HG02852 (cell line): ENCODE results near the gene RGS16.

ENCODE experiments used
- ATAC-seq: cut with Tn5 transposase; IDR thresholded peaks from one replicate; pipeline ENCODE4 v1.9.1; 2021; ENCODE audit warnings: mild to moderate bottlenecking, moderate library complexity; ENCODE audit not compliant: unreplicated experiment

RGS16 gene

DNA sequence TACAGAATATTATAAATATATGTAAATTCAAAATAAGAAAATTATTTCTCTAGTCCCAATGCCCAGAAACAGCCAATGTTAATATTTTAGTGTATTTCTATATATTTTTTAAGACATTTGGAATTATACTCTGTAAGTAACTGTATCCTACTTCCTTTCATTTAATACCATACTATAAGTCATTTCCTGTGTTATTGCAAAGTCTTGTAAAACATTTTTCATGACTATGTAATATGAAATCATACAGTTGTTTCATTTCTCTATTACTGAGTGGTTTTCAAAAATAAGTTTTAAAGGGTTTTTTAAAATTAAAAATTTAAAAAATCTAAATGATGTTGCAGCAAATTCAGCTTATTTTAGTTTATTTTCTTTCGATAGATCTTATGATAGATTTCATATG, 17.1 kb downstream of the RGS16 start:
- no peak for ATAC-seq

- ATAC-seq, result no peak
These were observed 17.8 kb downstream of the RGS16 start for GRCh38 chr1:182586380-182586779.

DNA sequence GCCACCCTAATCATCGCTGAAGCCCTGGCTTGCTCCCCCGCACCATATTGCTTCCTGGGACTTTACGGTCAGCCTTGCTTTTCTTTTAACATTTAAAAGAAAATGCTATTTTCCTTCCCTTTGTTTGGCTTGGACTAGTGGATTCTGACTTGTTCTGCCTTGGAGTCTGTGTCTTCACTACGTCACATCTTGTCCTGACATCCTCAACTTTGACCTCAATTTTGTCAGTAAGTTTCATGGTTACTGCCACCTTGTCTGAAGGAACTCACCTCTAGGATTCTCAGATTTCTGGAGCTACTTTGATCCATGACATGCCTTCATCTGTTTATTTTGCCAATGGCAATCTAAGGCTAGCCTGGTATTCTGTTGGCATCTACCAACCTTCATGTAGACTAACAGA, 19.4 kb downstream of the RGS16 start:
- no peak for ATAC-seq

DNA sequence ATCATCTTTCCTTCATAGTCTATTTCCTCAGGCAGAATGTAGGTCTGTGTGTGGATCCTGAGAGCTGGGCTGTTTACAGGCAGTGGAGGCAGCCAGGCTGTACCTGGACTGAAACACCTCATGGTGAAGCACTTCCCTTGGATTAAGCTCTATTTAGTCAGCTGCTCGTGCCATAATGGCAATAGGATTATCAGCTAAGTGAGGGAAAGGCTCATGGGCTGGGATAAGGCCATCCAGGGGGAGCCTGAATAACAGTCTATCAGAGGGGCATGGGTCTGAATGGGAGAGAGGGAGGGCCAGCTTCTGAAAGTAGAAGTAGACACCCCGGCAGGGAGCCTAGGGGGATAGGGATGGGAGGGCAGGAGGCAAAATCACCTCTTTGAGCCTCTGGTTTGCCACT, 23.5 kb downstream of the RGS16 start:
- ATAC-seq, result no peak

DNA sequence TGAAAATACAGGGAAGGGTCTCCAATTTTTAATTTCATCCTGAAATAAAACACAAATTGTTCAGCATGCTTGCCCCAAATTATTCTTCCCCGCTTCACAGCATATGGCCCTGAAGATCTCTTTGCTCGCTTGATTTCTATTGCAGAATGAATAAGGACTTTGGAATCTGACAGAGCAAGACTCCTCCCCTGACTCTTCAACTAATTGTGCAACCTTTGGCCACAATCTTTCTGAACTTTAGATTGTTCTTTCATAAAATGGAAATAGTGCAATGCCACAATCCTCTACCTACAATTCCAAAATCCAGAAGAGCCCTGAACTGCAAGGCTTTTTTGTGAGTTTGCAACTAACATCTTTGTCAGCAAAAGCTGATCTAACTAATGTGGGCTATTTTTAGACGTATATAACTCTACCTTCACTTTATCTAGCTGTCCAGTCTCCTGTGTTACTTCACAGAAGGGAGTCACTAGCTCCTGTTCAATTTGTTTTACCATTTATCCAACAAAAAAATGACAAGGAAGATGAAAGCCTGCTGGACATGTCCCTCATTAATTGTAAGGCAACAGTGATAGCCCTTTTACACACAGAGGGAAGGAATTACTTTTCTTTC, 28.5 kb downstream of the RGS16 start:
- ATAC-seq, result no peak

GRCh38 chr1:182574156-182574555, 30.0 kb downstream of the RGS16 start:
- no peak for ATAC-seq

- no peak for ATAC-seq
These were observed 33.6 kb downstream of the RGS16 start for GRCh38 chr1:182570611-182570970.

DNA sequence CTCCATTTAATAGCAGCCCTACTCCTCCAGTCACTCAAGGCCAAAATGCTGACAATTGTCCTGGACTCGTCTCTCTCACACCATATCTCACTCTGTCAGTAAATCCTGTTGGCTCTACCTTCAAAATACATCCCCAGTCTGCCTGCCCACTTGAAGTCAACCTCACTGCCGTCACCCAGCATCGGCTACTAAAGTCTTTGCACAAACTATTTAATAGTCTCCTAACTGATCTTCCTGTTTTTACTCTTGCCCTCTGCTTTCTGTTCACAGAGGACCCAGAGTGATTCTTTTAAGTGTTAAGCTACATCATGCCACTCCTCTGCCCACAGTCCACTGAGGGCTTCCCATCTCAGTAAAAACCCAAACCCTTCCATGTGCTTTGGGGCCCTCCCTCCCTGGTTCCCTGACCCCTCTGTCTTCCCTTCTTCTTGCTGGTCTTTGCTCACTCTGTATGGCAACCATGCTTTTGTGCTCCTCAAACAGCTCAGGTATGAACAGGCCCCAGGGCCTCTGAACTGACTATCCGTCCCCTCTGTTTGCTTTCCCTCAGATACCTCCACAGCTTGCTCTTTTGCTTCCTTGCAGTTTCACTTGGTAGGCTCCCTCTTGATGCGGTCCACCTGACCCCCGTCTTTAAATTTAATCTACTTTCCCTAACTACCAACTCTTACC, 34.1 kb downstream of the RGS16 start:
- ATAC-seq, result no peak

- no peak for ATAC-seq
These were observed 35.4 kb downstream of the RGS16 start for GRCh38 chr1:182568647-182569284.

DNA sequence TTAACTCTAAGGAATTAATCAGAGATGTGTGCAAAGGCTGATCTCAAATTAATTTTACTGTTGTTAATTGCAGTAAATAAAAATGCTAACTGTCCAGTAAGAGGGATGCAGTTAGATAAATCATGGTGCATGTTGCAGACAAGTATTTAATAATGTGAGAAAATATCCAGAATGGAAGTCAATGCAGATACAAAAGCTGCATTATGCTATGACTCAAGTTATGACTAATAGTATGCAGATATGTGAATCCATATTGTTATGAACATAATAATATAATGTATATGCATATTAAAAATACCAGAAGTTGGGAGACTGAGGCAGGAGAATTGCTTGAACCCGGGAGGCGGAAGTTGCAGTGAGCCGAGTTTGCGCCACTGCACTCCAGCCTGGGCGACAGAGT, 36.6 kb downstream of the RGS16 start:
- ATAC-seq, result no peak

- no peak for ATAC-seq
These were observed 38.7 kb downstream of the RGS16 start for GRCh38 chr1:182565537-182565936.

DNA sequence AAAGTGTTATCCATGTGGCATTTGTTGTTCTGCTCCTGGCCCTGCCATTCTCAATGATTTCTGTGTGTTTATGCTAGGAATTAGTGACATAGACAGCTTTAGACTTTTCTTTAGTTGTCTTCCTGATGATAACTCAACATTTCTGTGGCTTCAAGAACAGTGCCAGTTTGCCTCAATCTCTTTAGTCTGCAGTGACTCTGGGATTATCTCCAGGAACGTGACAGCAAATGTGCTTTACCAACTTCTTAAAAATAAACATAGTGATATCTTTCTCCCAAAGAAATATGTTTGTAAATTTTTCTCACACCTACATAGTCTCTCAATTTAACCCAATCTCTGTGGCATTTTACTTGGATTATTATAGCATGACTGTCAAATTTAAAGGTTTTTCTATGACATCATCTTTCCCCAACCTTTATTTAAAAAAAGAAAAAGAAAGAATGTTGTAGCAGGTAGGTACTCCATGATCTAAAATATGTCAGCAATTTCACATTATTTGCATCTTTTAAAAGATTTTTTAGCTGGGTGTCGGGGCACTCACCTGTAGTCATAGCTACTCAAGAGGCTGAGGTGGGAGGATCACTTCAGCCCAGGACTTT, 39.7 kb downstream of the RGS16 start:
- ATAC-seq, result no peak

- no peak for ATAC-seq
These were observed 41.1 kb downstream of the RGS16 start for GRCh38 chr1:182563095-182563494.

DNA sequence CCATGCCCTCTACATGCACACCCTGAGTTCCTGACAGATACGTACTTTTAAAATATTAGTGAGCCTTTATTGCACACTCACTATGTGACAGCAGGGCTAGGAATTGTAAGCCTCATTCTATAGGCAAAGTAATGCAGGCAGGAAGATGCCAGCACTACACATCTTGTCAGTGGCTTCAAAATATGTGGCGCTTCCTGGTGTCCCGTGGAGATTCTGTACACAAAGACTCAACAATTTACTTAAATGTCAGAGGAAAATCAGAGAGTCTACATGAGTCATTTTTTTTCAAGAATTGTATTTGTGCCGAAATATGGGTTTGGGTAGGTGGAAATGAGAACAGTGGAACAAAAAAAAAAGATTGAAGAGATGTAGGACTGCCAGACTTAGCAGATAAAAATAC, 42.7 kb downstream of the RGS16 start:
- no peak for ATAC-seq

- no peak for ATAC-seq
These were observed 43.7 kb downstream of the RGS16 start for GRCh38 chr1:182560392-182560984.

GRCh38 chr1:182556279-182556678, 47.9 kb downstream of the RGS16 start:
- no peak for ATAC-seq

- ATAC-seq, result no peak
These were observed 48.7 kb downstream of the RGS16 start for GRCh38 chr1:182555493-182555892.

DNA sequence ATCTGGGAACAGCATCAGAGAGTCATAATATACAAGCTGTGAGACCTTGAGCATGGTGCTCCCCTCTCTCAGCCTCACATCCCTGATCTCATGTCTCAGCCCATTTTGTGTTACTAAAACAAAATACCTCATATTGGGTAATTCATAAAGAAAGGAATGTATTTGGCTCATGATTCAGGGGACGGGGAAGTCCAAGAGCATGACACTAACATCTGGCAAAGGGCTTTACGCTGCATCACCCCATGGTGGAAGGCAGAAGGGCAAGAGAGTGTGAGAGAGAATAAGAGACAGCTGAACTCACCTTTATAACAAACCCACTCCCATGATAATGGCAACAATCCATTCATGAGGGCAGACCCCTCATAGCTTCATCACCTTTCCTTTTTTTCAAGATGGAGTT, 51.7 kb downstream of the RGS16 start:
- no peak for ATAC-seq

- no peak for ATAC-seq
These were observed 54.4 kb downstream of the RGS16 start for GRCh38 chr1:182549811-182550210.

DNA sequence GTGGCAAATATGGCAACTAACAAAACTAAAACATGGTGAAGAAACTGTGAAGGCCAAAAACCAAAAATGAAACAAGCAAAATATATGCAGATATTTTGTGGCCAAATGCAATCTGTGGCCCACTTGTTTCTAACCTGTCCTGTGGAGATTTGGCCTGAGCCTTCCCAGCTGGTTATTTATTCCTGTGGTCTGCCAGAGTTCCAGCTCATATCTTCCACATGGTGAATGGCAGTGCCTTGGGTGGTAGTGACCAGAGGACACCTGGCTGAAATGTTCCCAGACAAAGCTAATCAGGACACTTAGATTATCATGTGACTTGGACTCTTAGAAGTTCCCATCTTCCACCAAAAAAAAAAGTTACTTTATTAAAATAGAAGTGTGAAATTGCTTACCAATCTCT, 54.8 kb downstream of the RGS16 start:
- no peak for ATAC-seq
